Activated CD8-positive, alpha-beta memory T cell treated with anti-CD3 and anti-CD28 coated beads, Interleukin-2, amount 50 U/mL, for 48 hours (primary cell): ENCODE data around the gene NPM3.

ENCODE experiments used
- DNase-seq: peaks from one replicate; pipeline ENCODE4 v3.0.0-alpha.2; 2020

Gene NPM3

GRCh38 chr10:101749047-101750016 lies 33.9 kb downstream of the NPM3 start:
- DNase-seq, result no peak

- DNase-seq, result no peak
Measured at GRCh38 chr10:101748496-101748895, 34.8 kb downstream of the NPM3 start.

- no peak for DNase-seq
Measured at GRCh38 chr10:101745074-101745696, 38.1 kb downstream of the NPM3 start.

- DNase-seq, result no peak
Measured at GRCh38 chr10:101744267-101744666, 39.0 kb downstream of the NPM3 start.

GRCh38 chr10:101741938-101742337 lies 41.3 kb downstream of the NPM3 start:
- DNase-seq, result no peak

- DNase-seq, result no peak
Measured at GRCh38 chr10:101736666-101737065, 46.6 kb downstream of the NPM3 start.

- no peak for DNase-seq
Measured at GRCh38 chr10:101732096-101732495, 51.1 kb downstream of the NPM3 start.
